ENCODE measurements around the gene RPL36AL.

GRCh38 chr14:49640540-49641417 lies 20.4 kb upstream of the RPL36AL start:
- TF ChIP-seq CTCF (IDR thresholded peaks at IDR 0.05), result no peak
- TF ChIP-seq POLR2A (IDR thresholded peaks at IDR 0.05), result no peak
